Lower lobe of right lung (tissue), 2 donors: ENCODE measurements around the gene C15orf40. TPM values are rescaled to one million over a fixed set of nuclear protein-coding genes. Genes with fewer than 3 reads are reported as not detected.

ENCODE experiments used
- ATAC-seq, 2 donors: fragments of 200-7000 bp; cut with Tn5 transposase; one replicate each; pipeline ENCODE4 v1.9.1; 2020 to 2022; ENCODE audit warnings: mild to moderate bottlenecking in 2 of 2, moderate library complexity in 2 of 2
- DNase-seq: peaks from one replicate; pipeline ENCODE4 v3.0.0-alpha.2; 2020
- H3K27ac ChIP-seq: fragments of 200-600 bp; one replicate; pipeline ENCODE4 v1.8.0; 2022
- H3K27me3 ChIP-seq: fragments of 200-600 bp; one replicate; pipeline ENCODE4 v1.8.0; 2022; ENCODE audit warnings: low read depth
- H3K36me3 ChIP-seq: fragments of 200-600 bp; one replicate; pipeline ENCODE4 v1.8.0; 2022; ENCODE audit warnings: mild to moderate bottlenecking
- H3K4me1 ChIP-seq: fragments of 200-600 bp; one replicate; pipeline ENCODE4 v1.8.0; 2022
- H3K4me3 ChIP-seq: fragments of 200-600 bp; one replicate; pipeline ENCODE4 v1.8.0; 2022; ENCODE audit warnings: mild to moderate bottlenecking
- H3K9me3 ChIP-seq: fragments of 200-600 bp; one replicate; pipeline ENCODE4 v1.8.0; 2022
- CTCF ChIP-seq: fragments of 200-600 bp; IDR thresholded peaks from one replicate; pipeline ENCODE4 v1.8.0; 2022; ENCODE audit warnings: antibody characterized with exemption, mild to moderate bottlenecking
- intact Hi-C: fragments of 100-400 bp; cut with DNase I; formaldehyde crosslinking; loops from one replicate; pipeline ENCODE4 v1.11.0; 2022
- total RNA-seq: library from RNA; stranded (reverse); fragmentation: NEBNext Ultra II Directional; extraction: Animal tissue kit (Norgen Biotek cat#: 25700); gene quantifications from one replicate; pipeline ENCODE4 v1.2.1, GENCODE V29; 2021
- donor health status: DM: no; HTN: yes; CAD: no; lungs with severe emphysema.

The C15orf40 gene
- total RNA-seq, 1 donor from 2014 or later: 17.8 TPM

GRCh38 chr15:82951472-82952157 lies 59.8 kb downstream of the C15orf40 start:
- intact Hi-C loops: no loop called here
- Histone ChIP-seq H3K4me1 (no peaks in the 10 kb centered on the region), H3K4me3 (peak overlapping the region; percentile 59), H3K27ac (peak overlapping the region; percentile 46), H3K36me3 (no peaks in the 10 kb centered on the region), H3K27me3 (peaks cover 11% of the 10 kb centered on the region), H3K9me3 (no peaks in the 10 kb centered on the region)
- TF ChIP-seq CTCF: no peak
- no peak for DNase-seq
- peak; percentile 23 to 51 for ATAC-seq

- Histone ChIP-seq H3K27ac (no peak overlapping the region), H3K4me1 (no peaks in the 10 kb centered on the region), H3K9me3 (no peaks in the 10 kb centered on the region), H3K27me3 (peaks cover 11% of the 10 kb centered on the region), H3K4me3 (peak overlapping the region; percentile 59), H3K36me3 (no peaks in the 10 kb centered on the region)
- DNase-seq: no peak
- TF ChIP-seq CTCF: no peak
- intact Hi-C loops: no loop called here
- no peak for ATAC-seq
These were observed 60.6 kb downstream of the C15orf40 start for GRCh38 chr15:82950746-82951370.

- DNase-seq: no peak
- H3K4me1 ChIP-seq: no peaks in the 10 kb centered on the region
- H3K9me3 ChIP-seq: no peaks in the 10 kb centered on the region
- intact Hi-C loops: no loop called here
- no peak overlapping the region for H3K4me3 ChIP-seq
- peaks cover 11% of the 10 kb centered on the region for H3K27me3 ChIP-seq
- no peak for ATAC-seq
- H3K27ac ChIP-seq: no peak overlapping the region
- no peak for TF ChIP-seq CTCF
- H3K36me3 ChIP-seq: no peaks in the 10 kb centered on the region
These were observed 61.1 kb downstream of the C15orf40 start for GRCh38 chr15:82950295-82950694.

- intact Hi-C loops: no loop called here
- ATAC-seq: no peak
These were observed 65.2 kb downstream of the C15orf40 start for GRCh38 chr15:82946155-82946701.

GRCh38 chr15:82945326-82945725 lies 66.1 kb downstream of the C15orf40 start:
- intact Hi-C loops: no loop called here
- DNase-seq: no peak
- Histone ChIP-seq H3K4me3 (no peak overlapping the region), H3K36me3 (no peaks in the 10 kb centered on the region), H3K27me3 (no peaks in the 10 kb centered on the region), H3K27ac (no peak overlapping the region), H3K4me1 (peaks cover 7% of the 10 kb centered on the region), H3K9me3 (no peaks in the 10 kb centered on the region)
- ATAC-seq: no peak
- TF ChIP-seq CTCF: no peak

More at GRCh38 chr15:82946155-82946701, 65.2 kb downstream of the C15orf40 start:
- H3K27ac ChIP-seq: no peak overlapping the region
- no peak overlapping the region for H3K4me3 ChIP-seq
- peaks cover 1% of the 10 kb centered on the region for H3K27me3 ChIP-seq
- H3K4me1 ChIP-seq: peaks cover 7% of the 10 kb centered on the region
- H3K36me3 ChIP-seq: no peaks in the 10 kb centered on the region
- no peak for DNase-seq
- no peak for TF ChIP-seq CTCF
- H3K9me3 ChIP-seq: no peaks in the 10 kb centered on the region
